IPS DF 6.9 (cell line): ENCODE results near the gene KNDC1.

Experiments used
- DNase-seq: peaks from one replicate; pipeline ENCODE4 v3.0.0-alpha.2; 2013; ENCODE audit warnings: low read depth, low spot score
- H3K27ac ChIP-seq: one replicate; pipeline ENCODE4 v1.5.1; 2013; ENCODE audit warnings: low read length, control low read depth
- H3K27me3 ChIP-seq: 2 replicates; pipeline ENCODE4 v1.6.1; 2013; ENCODE audit warnings: mild to moderate bottlenecking, low read length; ENCODE audit not compliant: control insufficient read depth, insufficient read depth
- H3K36me3 ChIP-seq: 2 replicates; pipeline ENCODE4 v1.6.1; 2013; ENCODE audit warnings: low read length; ENCODE audit not compliant: control insufficient read depth, insufficient read depth
- H3K4me1 ChIP-seq: 2 replicates; pipeline ENCODE4 v1.6.1; 2013; ENCODE audit warnings: low read length; ENCODE audit not compliant: control insufficient read depth, insufficient read depth
- H3K4me3 ChIP-seq: 2 replicates; pipeline ENCODE4 v1.5.1; 2013; ENCODE audit warnings: mild to moderate bottlenecking, low read length
- H3K9me3 ChIP-seq: 2 replicates; pipeline ENCODE4 v1.6.1; 2013; ENCODE audit warnings: low read length, inconsistent platforms; ENCODE audit not compliant: control insufficient read depth, insufficient read depth
- WGBS: extraction: QIAGEN DNeasy Blood & Tissue Kit; methylation state at CpG from one replicate; pipeline ENCODE4 v1.1.7; 2013; ENCODE audit warnings: mixed read lengths, missing lambda C conversion rate; ENCODE audit not compliant: insufficient read length, insufficient coverage; 5-methylcytosine and 5-hydroxymethylcytosine counted together

The KNDC1 gene

DNA sequence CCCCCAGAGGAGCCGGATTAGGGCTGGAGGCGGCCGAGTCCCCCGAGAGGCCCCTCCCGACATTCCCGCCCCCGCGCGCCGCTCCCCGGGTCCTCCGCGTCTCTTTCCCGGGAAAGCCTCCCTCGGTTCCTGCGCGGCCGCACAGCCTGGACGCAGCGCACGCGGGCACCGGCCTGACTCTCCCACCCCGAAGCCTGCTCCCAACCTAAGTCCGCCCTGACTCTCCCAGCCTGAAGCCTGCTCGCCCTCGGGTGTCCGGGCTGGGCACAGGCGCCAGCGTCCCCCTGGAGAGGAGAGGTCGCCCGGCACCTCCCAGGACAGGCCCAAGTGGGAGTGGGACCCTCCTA, 77.2 kb downstream of the KNDC1 start:
- Histone ChIP-seq H3K4me1 (peaks cover 9% of the 10 kb centered on the region), H3K4me3 (peak overlapping the region; percentile 37; the same call in 1 of the 2 replicates), H3K36me3 (no peaks in the 10 kb centered on the region), H3K9me3 (no peaks in the 10 kb centered on the region), H3K27me3 (peaks cover 15% of the 10 kb centered on the region), H3K27ac (no peak overlapping the region)
- WGBS, result no CpG with 5 or more reads among the region's 32 CpGs
- DNase-seq, result no peak

DNA sequence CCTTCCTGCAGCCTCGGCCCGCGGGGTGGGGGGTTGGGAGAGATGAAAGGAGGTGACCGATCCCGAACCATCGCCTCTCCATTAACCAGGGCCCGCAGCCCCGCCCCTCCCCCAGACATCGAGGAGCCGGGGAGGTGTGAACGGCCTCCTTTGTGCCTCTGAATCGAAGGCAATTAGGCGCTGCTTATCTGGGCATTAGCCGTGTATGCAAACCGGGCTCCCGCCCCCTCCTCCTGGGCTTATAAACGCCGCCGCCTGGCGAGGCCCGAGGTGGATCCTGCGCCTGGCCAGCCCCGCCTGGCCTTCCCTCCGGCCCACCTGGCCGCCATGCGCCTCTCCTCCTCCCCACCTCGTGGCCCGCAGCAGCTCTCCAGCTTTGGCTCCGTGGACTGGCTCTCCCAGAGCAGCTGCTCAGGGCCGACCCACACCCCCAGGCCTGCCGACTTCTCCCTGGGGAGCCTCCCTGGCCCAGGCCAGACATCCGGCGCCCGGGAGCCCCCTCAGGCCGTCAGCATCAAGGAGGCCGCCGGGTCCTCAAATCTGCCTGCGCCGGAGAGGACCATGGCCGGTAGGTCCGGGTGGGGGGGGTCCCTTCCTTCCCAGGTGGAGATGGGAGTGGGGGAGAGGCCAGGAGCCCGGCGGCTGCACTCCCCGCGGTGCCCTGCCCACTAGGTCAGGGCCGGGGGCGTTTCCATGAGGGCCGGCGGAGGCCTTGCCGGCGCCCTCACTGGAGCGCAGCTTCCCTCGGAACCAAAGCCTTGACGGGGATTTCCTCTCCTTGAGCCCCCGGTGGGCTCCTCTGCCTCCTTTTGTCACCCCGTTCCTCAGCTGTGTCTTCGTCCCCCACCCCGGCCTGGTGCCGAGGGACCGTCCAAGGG, 77.8 kb downstream of the KNDC1 start, which contains the start of gene VENTX:
TSS of gene VENTX (plus strand) at position 268 of the 878 bp plus-strand sequence. CDS start at position 328, 60 bp downstream.
- H3K9me3 ChIP-seq, result no peaks in the 10 kb centered on the region
- peaks cover 15% of the 10 kb centered on the region for H3K27me3 ChIP-seq
- H3K4me3 ChIP-seq, result peak within 1 kb of the TSS; percentile 37; the same call in 1 of the 2 replicates
- no CpG with 5 or more reads among the region's 60 CpGs for WGBS
- H3K27ac ChIP-seq, result no peak within 1 kb of the TSS
- DNase-seq, result no peak
- H3K4me1 ChIP-seq, result peaks cover 8% of the 10 kb centered on the region
- no peaks in the 10 kb centered on the region for H3K36me3 ChIP-seq

DNA sequence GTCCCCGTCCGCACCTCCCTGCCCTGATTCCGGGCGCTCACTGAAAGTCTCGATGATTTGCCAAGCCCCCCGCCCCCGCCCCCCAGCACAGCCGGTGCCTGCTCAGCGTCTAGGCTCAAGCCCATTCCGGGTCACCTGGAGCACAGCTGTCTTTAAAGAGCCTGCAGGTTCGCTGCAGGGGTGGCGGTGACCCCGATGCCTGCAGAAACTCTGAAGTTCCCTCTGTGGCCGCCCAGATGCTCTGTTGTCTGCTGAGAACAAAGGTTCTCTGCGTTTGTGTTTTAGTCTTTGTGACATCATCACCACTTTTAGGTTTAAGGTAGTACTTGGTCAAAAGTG, 78.4 kb downstream of the KNDC1 start:
- H3K27ac ChIP-seq, result no peak overlapping the region
- no CpG with 5 or more reads among the region's 15 CpGs for WGBS
- no peak for DNase-seq
- no peaks in the 10 kb centered on the region for H3K9me3 ChIP-seq
- H3K4me3 ChIP-seq, result peak overlapping the region; percentile 32; the same call in 1 of the 2 replicates
- peaks cover 15% of the 10 kb centered on the region for H3K27me3 ChIP-seq
- H3K4me1 ChIP-seq, result peaks cover 8% of the 10 kb centered on the region
- H3K36me3 ChIP-seq, result no peaks in the 10 kb centered on the region

DNA sequence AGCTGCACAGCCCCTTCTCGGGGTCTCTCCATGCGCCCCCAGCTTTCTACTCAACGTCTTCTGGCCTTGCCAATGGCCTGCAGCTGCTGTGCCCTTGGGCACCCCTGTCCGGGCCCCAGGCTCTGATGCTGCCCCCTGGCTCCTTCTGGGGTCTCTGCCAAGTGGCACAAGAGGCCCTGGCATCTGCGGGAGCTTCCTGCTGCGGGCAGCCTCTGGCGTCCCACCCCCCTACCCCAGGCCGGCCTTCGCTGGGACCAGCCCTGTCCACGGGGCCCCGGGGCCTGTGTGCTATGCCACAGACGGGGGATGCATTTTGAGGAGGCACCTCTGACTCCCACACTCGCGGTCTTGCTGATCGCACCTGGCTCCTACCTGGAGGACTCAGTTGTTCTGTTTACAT, 80.0 kb downstream of the KNDC1 start:
- Histone ChIP-seq H3K36me3 (no peaks in the 10 kb centered on the region), H3K27me3 (peaks cover 15% of the 10 kb centered on the region), H3K27ac (no peak overlapping the region), H3K4me3 (no peak overlapping the region), H3K9me3 (no peaks in the 10 kb centered on the region), H3K4me1 (peaks cover 8% of the 10 kb centered on the region)
- DNase-seq, result no peak
- WGBS, result no CpG with 5 or more reads among the region's 15 CpGs

DNA sequence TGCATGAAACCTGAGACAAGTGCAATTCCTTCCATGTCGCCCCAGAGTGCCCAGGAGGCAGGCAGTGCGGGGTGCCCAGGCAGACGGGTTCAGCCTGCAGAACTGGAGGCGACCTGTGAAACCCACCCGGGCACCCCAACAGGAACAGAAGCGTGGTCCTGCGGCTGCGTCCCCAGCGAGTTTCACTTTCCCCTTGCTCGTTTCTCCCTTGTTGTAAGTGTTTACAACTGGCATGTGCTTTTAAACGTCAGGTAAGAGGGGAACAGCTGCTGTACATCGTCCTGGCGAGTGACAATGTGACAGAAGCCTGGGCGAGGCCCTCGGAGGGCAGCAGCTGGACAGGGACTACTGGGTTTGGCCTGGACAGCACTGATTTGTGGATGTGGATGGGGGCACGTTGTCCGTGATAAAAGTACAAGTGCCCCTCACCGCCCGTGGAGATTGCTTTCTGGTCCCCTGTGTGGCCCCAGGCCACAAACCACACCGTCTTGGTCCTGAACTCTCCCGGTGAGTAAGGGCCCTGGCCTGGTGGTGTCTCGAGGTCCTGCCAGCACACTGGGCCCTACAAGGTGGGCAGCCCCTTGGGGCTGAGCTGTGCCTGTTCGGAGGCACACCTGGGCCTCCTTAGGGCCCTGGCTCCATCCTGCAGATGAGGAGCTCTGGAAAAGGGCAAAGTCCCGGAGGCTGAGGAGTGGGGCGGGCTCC, 81.6 kb downstream of the KNDC1 start:
- H3K27me3 ChIP-seq, result peaks cover 7% of the 10 kb centered on the region
- no peak overlapping the region for H3K4me3 ChIP-seq
- DNase-seq, result no peak
- WGBS, result no CpG with 5 or more reads among the region's 25 CpGs
- H3K9me3 ChIP-seq, result no peaks in the 10 kb centered on the region
- no peaks in the 10 kb centered on the region for H3K36me3 ChIP-seq
- no peak overlapping the region for H3K27ac ChIP-seq
- peaks cover 5% of the 10 kb centered on the region for H3K4me1 ChIP-seq

DNA sequence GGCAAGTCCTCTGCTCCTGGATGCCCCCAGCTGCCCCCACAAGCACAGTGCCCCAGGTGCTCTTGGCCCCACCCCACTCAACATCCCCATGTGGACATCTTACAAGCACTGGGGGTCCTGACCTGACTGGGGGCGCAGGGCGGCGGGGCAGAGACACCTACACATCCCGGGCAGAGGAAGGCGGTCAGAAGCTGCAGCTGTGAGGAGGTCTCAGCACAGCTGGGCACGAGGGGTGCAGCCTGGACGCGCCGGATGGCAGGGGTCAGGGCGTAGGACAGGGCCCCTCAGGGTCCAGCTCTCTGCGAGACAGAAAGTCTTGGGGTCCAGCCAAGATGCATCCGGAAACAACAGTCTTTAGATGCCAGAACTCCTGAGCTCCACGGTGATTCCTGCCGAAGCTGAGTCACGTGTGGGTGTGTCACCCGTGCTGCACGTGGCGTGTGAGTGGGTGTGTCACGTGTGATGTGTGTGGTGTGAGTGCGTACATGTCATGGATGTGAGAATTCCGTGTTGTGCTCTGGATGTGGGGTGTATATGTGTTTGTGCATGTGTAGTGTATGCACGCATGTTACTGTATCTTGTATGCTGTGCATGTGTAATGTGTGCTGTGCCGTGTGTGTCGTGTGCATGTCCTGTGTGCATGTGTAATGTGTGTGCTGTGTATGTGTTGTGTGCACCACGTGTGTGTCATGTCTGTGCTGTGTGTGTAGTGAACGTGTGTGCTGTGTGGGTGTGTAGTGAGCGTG, 82.8 kb downstream of the KNDC1 start:
- Histone ChIP-seq H3K27me3 (peaks cover 2% of the 10 kb centered on the region; the same call in 1 of the 2 replicates), H3K27ac (no peak overlapping the region), H3K4me3 (no peak overlapping the region), H3K4me1 (peaks cover 8% of the 10 kb centered on the region), H3K36me3 (no peaks in the 10 kb centered on the region), H3K9me3 (no peaks in the 10 kb centered on the region)
- WGBS, result 100% methylated on average over 1 of the region's 27 CpGs
- no peak for DNase-seq

DNA sequence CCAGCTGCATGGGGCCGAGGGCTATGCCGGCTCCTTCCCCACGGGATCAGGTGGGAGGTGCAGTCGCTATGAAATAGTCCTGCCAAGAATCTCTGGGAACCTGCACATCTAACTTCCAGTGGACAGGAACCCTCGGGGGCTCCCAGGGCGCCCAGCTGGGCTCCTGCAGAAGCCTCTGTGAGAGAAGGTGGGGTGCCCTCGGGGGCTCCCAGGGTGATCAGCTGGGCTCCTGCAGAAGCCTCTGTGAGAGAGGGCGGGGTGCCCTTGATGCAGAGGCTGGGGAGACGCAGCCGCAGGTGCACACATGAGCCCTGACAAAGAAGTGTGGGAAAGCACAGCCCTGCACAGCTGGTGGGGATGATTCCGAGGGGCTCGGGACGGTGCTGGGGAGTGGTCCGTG, 83.6 kb downstream of the KNDC1 start:
- no CpG with 5 or more reads among the region's 14 CpGs for WGBS
- Histone ChIP-seq H3K9me3 (no peaks in the 10 kb centered on the region), H3K27me3 (peaks cover 2% of the 10 kb centered on the region; the same call in 1 of the 2 replicates), H3K36me3 (no peaks in the 10 kb centered on the region), H3K27ac (no peak overlapping the region), H3K4me3 (no peak overlapping the region), H3K4me1 (peaks cover 8% of the 10 kb centered on the region)
- no peak for DNase-seq

DNA sequence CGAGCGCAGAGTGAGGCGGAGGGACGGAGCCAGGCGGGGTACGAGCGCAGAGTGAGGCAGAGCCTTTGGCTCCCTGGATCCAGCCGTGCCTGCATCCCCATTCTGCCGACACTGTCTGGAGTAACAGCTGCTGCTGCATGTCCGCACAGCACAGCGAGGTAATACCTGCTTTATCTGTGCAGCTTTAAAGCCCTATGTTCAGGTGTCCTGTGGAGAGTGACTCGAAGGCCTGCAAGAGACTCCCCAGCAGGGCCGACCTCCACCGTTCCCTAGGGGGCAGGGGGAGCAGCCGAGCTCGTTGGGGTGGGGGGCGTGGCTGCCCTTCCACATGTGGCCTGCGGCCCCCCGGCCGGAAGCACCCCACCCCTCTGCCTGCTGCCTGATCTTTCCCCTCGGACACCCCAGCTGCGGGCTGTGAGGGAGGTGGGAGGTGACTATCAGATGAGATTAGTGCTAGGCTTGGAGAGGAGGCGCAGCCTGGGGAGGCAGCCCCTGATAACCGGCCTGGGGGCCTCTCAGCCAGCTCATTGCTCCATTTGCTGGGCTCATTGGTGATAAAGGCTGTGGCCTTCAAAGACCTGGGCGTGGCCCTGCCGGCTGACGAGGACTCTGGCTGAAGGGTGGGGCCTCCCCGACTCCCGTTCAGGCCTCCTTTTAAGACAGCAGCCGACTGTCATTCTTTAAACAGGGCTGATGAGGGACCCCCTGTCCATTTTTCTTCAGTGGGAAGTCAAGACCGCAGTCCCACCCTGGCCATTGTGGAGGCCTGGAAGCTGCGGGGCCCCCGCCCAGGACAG, 85.6 kb downstream of the KNDC1 start:
- no CpG with 5 or more reads among the region's 33 CpGs for WGBS
- H3K4me1 ChIP-seq, result peaks cover 7% of the 10 kb centered on the region
- H3K36me3 ChIP-seq, result no peaks in the 10 kb centered on the region
- H3K4me3 ChIP-seq, result no peak overlapping the region
- no peaks in the 10 kb centered on the region for H3K27me3 ChIP-seq
- H3K27ac ChIP-seq, result no peak overlapping the region
- H3K9me3 ChIP-seq, result no peaks in the 10 kb centered on the region
- no peak for DNase-seq

DNA sequence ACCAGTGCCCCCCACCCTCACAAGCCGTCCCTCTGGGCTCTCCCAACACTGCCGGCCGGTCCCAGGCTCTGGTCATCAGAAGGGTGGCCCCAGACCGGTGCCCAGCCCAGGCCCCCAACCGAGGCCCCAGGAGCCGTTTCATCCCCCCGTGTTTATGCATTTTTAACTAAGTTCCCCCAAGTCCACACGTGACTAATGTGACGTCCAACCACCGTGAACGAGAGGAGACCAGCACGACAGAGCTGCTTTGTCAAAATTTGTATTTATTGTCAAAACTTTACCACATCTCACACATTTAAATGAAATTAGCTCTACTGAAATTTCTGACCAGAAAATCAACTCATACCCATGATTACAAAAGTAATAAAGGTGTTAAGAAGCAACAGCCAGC, 86.2 kb downstream of the KNDC1 start:
- Histone ChIP-seq H3K9me3 (no peaks in the 10 kb centered on the region), H3K4me3 (no peak overlapping the region), H3K4me1 (peaks cover 7% of the 10 kb centered on the region), H3K36me3 (no peaks in the 10 kb centered on the region), H3K27ac (no peak overlapping the region), H3K27me3 (no peaks in the 10 kb centered on the region)
- WGBS, result no CpG with 5 or more reads among the region's 12 CpGs
- no peak for DNase-seq
